Cardiac muscle cell (in vitro differentiated cells and primary cell): ENCODE data around the gene CD53. TPM values are rescaled to one million over a fixed set of nuclear protein-coding genes. Genes with fewer than 3 reads are reported as not detected.

Source experiments
- DNase-seq, 2 donors: peaks; one replicate each; pipeline versions ENCODE4 v3.0.0 to v3.0.0-alpha.2; 2010 to 2017; ENCODE audit warnings: low read depth in 1 of 2, low spot score in 1 of 2
- H3K27ac ChIP-seq: fragments of 200-600 bp; sonication (generic); 2 replicates; pipeline ENCODE4 v1.5.1; 2016
- H3K27me3 ChIP-seq: fragments of 200-600 bp; sonication (generic); 2 replicates; pipeline ENCODE4 v1.6.0; 2016; ENCODE audit warnings: control low read depth
- H3K36me3 ChIP-seq: fragments of 200-600 bp; sonication (generic); 2 replicates; pipeline ENCODE4 v1.5.1; 2016; ENCODE audit warnings: control low read depth
- H3K4me1 ChIP-seq: fragments of 200-600 bp; sonication (generic); 2 replicates; pipeline ENCODE4 v1.8.1; 2017; ENCODE audit warnings: low read depth, mild to moderate bottlenecking, mixed run types
- H3K4me3 ChIP-seq: fragments of 200-600 bp; sonication (generic); 2 replicates; pipeline ENCODE4 v1.5.1; 2016; ENCODE audit warnings: mild to moderate bottlenecking
- H3K9me3 ChIP-seq: fragments of 200-600 bp; sonication (generic); 2 replicates; pipeline ENCODE4 v1.5.1; 2017; ENCODE audit warnings: low read depth, mild to moderate bottlenecking, control low read depth
- polyA plus RNA-seq: library from polyadenylated mRNA; unstranded; fragments of >200 nt; fragmentation: Nextera tagmentation; extraction: Ambion mirVana; gene quantifications from 2 replicates; pipeline ENCODE4 v1.2.1, GENCODE V29; 2016
- total RNA-seq: library from RNA; depleted of rRNA; stranded (reverse); fragments of >200 nt; gene quantifications from 2 replicates; pipeline ENCODE4 v1.2.3, GENCODE V29; 2016
- TF ChIP-seq, protein P1 (sequence below): IDR thresholded peaks from 2 replicates; pipeline ENCODE4 v1.5.1; 2012; ENCODE audit warnings: low read depth, mild to moderate bottlenecking, low read length

CD53 gene
- total and polyA plus RNA-seq, 2 experiments from 2014 or later: not detected

DNA sequence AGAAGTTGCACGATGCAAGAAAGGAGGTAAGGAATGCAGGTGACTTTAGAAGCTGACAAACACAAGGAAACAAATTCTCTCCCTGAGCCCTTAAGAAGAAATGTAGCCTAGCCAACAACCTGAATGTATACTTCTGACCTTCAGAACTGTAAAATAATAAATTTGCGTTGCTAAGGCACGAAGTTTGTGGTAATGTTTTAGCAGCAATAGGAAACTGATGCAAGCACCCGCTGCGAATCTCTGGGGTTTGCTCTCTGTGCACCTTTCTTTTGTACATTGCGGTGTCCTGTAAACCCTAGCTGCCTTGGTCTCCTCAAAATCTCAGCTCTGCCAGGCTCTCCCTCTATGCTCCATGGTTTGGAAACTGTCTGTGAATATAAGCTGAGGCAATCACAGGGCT lies 15.1 kb downstream of the CD53 start:
- no peaks in the 10 kb centered on the region for H3K27me3 ChIP-seq
- TF ChIP-seq, protein P1, sequence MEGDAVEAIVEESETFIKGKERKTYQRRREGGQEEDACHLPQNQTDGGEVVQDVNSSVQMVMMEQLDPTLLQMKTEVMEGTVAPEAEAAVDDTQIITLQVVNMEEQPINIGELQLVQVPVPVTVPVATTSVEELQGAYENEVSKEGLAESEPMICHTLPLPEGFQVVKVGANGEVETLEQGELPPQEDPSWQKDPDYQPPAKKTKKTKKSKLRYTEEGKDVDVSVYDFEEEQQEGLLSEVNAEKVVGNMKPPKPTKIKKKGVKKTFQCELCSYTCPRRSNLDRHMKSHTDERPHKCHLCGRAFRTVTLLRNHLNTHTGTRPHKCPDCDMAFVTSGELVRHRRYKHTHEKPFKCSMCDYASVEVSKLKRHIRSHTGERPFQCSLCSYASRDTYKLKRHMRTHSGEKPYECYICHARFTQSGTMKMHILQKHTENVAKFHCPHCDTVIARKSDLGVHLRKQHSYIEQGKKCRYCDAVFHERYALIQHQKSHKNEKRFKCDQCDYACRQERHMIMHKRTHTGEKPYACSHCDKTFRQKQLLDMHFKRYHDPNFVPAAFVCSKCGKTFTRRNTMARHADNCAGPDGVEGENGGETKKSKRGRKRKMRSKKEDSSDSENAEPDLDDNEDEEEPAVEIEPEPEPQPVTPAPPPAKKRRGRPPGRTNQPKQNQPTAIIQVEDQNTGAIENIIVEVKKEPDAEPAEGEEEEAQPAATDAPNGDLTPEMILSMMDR: no peak
- no peaks in the 10 kb centered on the region for H3K4me1 ChIP-seq
- no peaks in the 10 kb centered on the region for H3K9me3 ChIP-seq
- H3K36me3 ChIP-seq: no peaks in the 10 kb centered on the region
- H3K4me3 ChIP-seq: no peak overlapping the region
- DNase-seq: no peak
- H3K27ac ChIP-seq: no peak overlapping the region

GRCh38 chr1:110888641-110889040 lies 15.7 kb downstream of the CD53 start:
- no peaks in the 10 kb centered on the region for H3K36me3 ChIP-seq
- H3K27me3 ChIP-seq: no peaks in the 10 kb centered on the region
- TF ChIP-seq, protein P1: no peak
- no peak for DNase-seq
- H3K4me1 ChIP-seq: no peaks in the 10 kb centered on the region
- H3K9me3 ChIP-seq: no peaks in the 10 kb centered on the region
- H3K4me3 ChIP-seq: no peak overlapping the region
- H3K27ac ChIP-seq: no peak overlapping the region

- no peaks in the 10 kb centered on the region for H3K27me3 ChIP-seq
- no peaks in the 10 kb centered on the region for H3K9me3 ChIP-seq
- no peak for DNase-seq
- no peak overlapping the region for H3K4me3 ChIP-seq
- H3K36me3 ChIP-seq: no peaks in the 10 kb centered on the region
- TF ChIP-seq, protein P1: no peak
- no peaks in the 10 kb centered on the region for H3K4me1 ChIP-seq
- H3K27ac ChIP-seq: no peak overlapping the region
These were observed 17.7 kb downstream of the CD53 start for GRCh38 chr1:110890474-110891196.

DNA sequence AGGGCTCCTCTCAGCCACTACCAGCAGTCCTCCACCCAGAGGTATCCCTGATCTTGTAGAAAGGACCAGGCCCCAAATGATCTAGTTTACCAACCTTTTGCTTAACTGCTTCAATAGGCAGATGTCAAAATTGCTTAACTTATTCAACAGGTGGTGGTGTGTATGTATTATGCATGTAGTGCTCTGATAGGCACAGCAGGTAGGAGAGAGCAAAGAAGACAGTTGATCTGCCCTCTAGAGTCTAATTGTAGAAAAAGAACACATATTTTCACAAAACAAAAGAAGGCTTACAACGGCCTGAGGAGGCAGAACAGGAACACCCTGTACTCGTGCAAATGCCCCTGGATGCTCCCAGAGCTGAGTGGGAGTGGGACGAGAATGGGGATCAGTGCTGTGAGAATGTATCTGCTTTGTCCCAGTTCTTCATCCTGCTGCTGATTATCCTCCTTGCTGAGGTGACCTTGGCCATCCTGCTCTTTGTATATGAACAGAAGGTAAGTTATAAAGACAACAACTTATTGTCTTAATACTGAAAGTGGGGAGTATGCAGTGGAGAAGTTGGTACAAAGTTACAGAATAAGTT lies 21.1 kb downstream of the CD53 start:
- DNase-seq: no peak
- Histone ChIP-seq H3K27me3 (no peaks in the 10 kb centered on the region), H3K27ac (no peak overlapping the region), H3K36me3 (no peaks in the 10 kb centered on the region), H3K4me1 (no peaks in the 10 kb centered on the region), H3K4me3 (no peak overlapping the region), H3K9me3 (no peaks in the 10 kb centered on the region)
- TF ChIP-seq, protein P1: no peak

DNA sequence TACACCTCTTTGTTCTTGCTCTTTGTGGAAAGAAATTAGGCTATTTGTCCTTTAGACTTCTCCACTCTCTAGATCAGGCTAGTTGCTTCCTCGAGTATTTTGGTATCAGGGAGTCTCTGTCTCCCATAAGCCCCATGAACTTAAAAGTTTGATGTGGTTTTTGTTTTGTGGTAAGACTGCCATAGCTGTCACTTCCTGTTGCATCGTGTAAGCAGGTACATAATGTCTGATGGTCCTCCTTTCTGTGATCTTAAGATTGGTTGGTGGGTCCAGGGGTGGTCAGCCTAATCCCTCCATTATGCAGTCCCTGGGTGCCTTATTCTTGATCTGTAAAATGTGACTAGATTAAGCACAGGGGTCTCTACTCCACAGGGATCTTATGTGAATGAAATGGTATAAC lies 23.1 kb downstream of the CD53 start:
- Histone ChIP-seq H3K36me3 (no peaks in the 10 kb centered on the region), H3K4me3 (no peak overlapping the region), H3K27ac (no peak overlapping the region), H3K9me3 (no peaks in the 10 kb centered on the region), H3K27me3 (no peaks in the 10 kb centered on the region), H3K4me1 (no peaks in the 10 kb centered on the region)
- TF ChIP-seq, protein P1: no peak
- DNase-seq: no peak
